ENCODE data around the gene PIAS1.

GRCh38 chr15:68054628-68055223 is 611 bp downstream of the PIAS1 start:
- TF ChIP-seq, protein P1, sequence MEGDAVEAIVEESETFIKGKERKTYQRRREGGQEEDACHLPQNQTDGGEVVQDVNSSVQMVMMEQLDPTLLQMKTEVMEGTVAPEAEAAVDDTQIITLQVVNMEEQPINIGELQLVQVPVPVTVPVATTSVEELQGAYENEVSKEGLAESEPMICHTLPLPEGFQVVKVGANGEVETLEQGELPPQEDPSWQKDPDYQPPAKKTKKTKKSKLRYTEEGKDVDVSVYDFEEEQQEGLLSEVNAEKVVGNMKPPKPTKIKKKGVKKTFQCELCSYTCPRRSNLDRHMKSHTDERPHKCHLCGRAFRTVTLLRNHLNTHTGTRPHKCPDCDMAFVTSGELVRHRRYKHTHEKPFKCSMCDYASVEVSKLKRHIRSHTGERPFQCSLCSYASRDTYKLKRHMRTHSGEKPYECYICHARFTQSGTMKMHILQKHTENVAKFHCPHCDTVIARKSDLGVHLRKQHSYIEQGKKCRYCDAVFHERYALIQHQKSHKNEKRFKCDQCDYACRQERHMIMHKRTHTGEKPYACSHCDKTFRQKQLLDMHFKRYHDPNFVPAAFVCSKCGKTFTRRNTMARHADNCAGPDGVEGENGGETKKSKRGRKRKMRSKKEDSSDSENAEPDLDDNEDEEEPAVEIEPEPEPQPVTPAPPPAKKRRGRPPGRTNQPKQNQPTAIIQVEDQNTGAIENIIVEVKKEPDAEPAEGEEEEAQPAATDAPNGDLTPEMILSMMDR (IDR thresholded peaks at IDR 0.05): no peak
- no peak for TF ChIP-seq POLR2A (IDR thresholded peaks at IDR 0.05; ENCODE audit: low read depth)
